Measurements from ENCODE around the gene MIER1.
"Not testable (repeated sequence)": the region's sequence is repeated elsewhere in the genome, so short reads cannot be mapped to it uniquely, and the experiment has no call there.

Gene MIER1

GRCh38 chr1:66924756-66925557 lies at the start of gene MIER1, which contains the start of gene DNAI4:
TSS of gene MIER1 (plus strand) at chr1:66924990. CDS start at chr1:66925029, 39 bp downstream.
TSS of gene DNAI4 (minus strand) at chr1:66924856. CDS start at chr1:66924831, 25 bp downstream.
- in situ Hi-C loops (cut with MboI; ENCODE audit: low sequenced_read_pairs, unreplicated experiment): loop anchor here (25.0 kb wide), 1 partner anchor 588 kb away; no protein-coding TSS in a partner anchor

GRCh38 chr1:66876664-66877063 lies 48.1 kb upstream of the MIER1 start:
- in situ Hi-C loops (cut with MboI; ENCODE audit: low sequenced_read_pairs, unreplicated experiment): no loop called here
- no peak for TF ChIP-seq CTCF (IDR thresholded peaks at IDR 0.05; ENCODE audit: borderline replicate concordance, control extremely low read depth, extremely low read depth, insufficient read depth, missing control alignments)
- DNase-seq (ENCODE audit: low spot score): no peak

More at GRCh38 chr1:66924756-66925557, at the start of gene MIER1, which contains the start of gene DNAI4:
- peak; percentile 99 for DNase-seq (ENCODE audit: low spot score)
- peak; percentile 23 for TF ChIP-seq CTCF (IDR thresholded peaks at IDR 0.05; ENCODE audit: borderline replicate concordance, control extremely low read depth, extremely low read depth, insufficient read depth, missing control alignments)

- in situ Hi-C loops (cut with MboI; ENCODE audit: low sequenced_read_pairs, unreplicated experiment): no loop called here
- TF ChIP-seq CTCF (IDR thresholded peaks at IDR 0.05; ENCODE audit: borderline replicate concordance, control extremely low read depth, extremely low read depth, insufficient read depth, missing control alignments): no peak
- DNase-seq (ENCODE audit: low spot score): no peak
Measured at GRCh38 chr1:66889030-66889429, 35.8 kb upstream of the MIER1 start.

GRCh38 chr1:66890621-66891020 lies 34.2 kb upstream of the MIER1 start:
- no peak for TF ChIP-seq CTCF (IDR thresholded peaks at IDR 0.05; ENCODE audit: borderline replicate concordance, control extremely low read depth, extremely low read depth, insufficient read depth, missing control alignments)
- in situ Hi-C loops (cut with MboI; ENCODE audit: low sequenced_read_pairs, unreplicated experiment): no loop called here
- no peak for DNase-seq (ENCODE audit: low spot score)

- no peak for TF ChIP-seq CTCF (IDR thresholded peaks at IDR 0.05; ENCODE audit: borderline replicate concordance, control extremely low read depth, extremely low read depth, insufficient read depth, missing control alignments)
- no peak for DNase-seq (ENCODE audit: low spot score)
- in situ Hi-C loops (cut with MboI; ENCODE audit: low sequenced_read_pairs, unreplicated experiment): no loop called here
Measured at GRCh38 chr1:66893712-66894111, 31.1 kb upstream of the MIER1 start.

- DNase-seq (ENCODE audit: low spot score); in situ Hi-C loops (cut with MboI; ENCODE audit: low sequenced_read_pairs, unreplicated experiment): not testable (repeated sequence)
Measured at GRCh38 chr1:66915203-66915602, 9.6 kb upstream of the MIER1 start.

- DNase-seq (ENCODE audit: low spot score): no peak
- no peak for TF ChIP-seq CTCF (IDR thresholded peaks at IDR 0.05; ENCODE audit: borderline replicate concordance, control extremely low read depth, extremely low read depth, insufficient read depth, missing control alignments)
- in situ Hi-C loops (cut with MboI; ENCODE audit: low sequenced_read_pairs, unreplicated experiment): no loop called here
Measured at GRCh38 chr1:66916320-66916719, 8.5 kb upstream of the MIER1 start.

Data from GM13976 (cell line).